ENCODE data around the gene DEPDC5.

DNA sequence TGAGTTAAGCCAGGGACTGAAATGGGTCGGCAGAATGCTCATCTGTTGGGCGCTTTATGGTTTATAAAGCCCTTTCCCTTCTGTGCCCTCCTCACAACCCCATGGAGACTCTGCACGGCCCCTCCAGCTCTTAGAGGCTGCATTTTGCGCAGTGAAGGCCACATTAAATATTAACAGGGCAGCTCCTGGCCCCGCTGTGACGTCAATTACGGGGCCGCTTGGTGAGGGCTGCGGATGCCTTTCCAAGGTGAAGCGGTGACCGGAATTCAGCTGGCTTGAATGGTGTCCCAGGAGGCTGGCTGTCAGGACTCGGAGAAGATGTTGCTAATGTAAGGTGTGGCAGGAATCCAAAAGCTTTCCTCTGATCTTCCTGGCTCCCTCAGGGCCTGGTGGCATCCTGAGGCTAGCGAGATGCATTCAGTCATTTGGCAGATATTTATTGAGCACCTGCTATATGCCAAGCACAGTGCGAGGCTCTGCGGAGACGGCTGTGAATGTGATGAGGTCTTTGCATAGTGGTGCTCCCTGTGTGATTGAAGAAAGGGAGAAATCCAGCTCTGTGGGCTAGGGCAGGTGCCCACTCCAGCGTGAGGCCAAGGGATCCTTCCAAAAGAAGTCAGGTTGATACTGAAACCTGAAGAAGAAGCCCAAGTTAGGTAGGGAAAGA lies 180.1 kb downstream of the DEPDC5 start:
- TF ChIP-seq CTCF (IDR thresholded peaks at IDR 0.05; ENCODE audit: low read depth, low read length, poor library complexity, severe bottlenecking) (no peak), EZH2phosphoT487 (IDR thresholded peaks at IDR 0.05; ENCODE audit: borderline replicate concordance, low read length) (no peak)
